Ascending aorta (tissue), 2 donors: Measurements from ENCODE around the gene SNRPB2. TPM values are rescaled to one million over a fixed set of nuclear protein-coding genes. Genes with fewer than 3 reads are reported as not detected.

Source experiments
- DNase-seq, 2 donors: peaks; one replicate each; pipeline ENCODE4 v3.0.0-alpha.2; 2019; ENCODE audit warnings: low spot score in 2 of 2
- H3K27ac ChIP-seq, 2 donors: fragments of 200-600 bp; sonication (generic); one replicate each; pipeline ENCODE4 v1.5.1; 2016 to 2017; ENCODE audit warnings: mild to moderate bottlenecking in 1 of 2
- H3K27me3 ChIP-seq: fragments of 200-600 bp; sonication (generic); one replicate; pipeline ENCODE4 v1.5.1; 2017
- H3K36me3 ChIP-seq, 2 donors: fragments of 200-600 bp; sonication (generic); one replicate each; pipeline ENCODE4 v1.5.1; 2016
- H3K4me1 ChIP-seq, 2 donors: fragments of 200-600 bp; sonication (generic); one replicate each; pipeline ENCODE4 v1.5.1; 2016 to 2017; ENCODE audit warnings: mild to moderate bottlenecking in 1 of 2
- H3K4me3 ChIP-seq, 2 donors: fragments of 200-600 bp; sonication (generic); one replicate each; pipeline ENCODE4 v1.5.1; 2016 to 2017; ENCODE audit warnings: mild to moderate bottlenecking in 1 of 2
- H3K9me3 ChIP-seq, 2 donors: fragments of 200-600 bp; sonication (generic); one replicate each; pipeline ENCODE4 v1.5.1; 2016
- CTCF ChIP-seq, 3 experiments: fragments of 200-600 bp in 2 of 3; fragments of 450-650 bp in 1 of 3; sonication (generic) in 2 of 3; IDR thresholded peaks; one replicate each; pipeline ENCODE4 v1.5.1; 2016 to 2019; ENCODE audit warnings: antibody characterized with exemption in 3 of 3, mild to moderate bottlenecking in 1 of 3, moderate library complexity in 1 of 3
- intact Hi-C: fragments of 100-400 bp; cut with DNase I; formaldehyde crosslinking; loops from one replicate; pipeline ENCODE4 v1.15.1; 2023
- total RNA-seq: library from RNA; depleted of rRNA; stranded (reverse); fragments of >200 nt; gene quantifications from one replicate; pipeline ENCODE4 v1.1.0, GENCODE V29; 2016

Gene SNRPB2
- total RNA-seq, 1 donor from 2014 or later: 3.4 TPM

GRCh38 chr20:16748308-16748900 is 18.6 kb downstream of the SNRPB2 start, which contains the start of gene OTOR:
Gene OTOR, plus strand, starts transcription at chr20:16748358. Its CDS starts 44 bp downstream, at chr20:16748402.
- no peak within 1 kb of the TSS for H3K27ac ChIP-seq
- H3K27me3 ChIP-seq: no peaks in the 10 kb centered on the region
- intact Hi-C loops: no loop called here
- DNase-seq: no peak
- no peaks in the 10 kb centered on the region for H3K4me1 ChIP-seq
- no peaks in the 10 kb centered on the region for H3K9me3 ChIP-seq
- no peaks in the 10 kb centered on the region for H3K36me3 ChIP-seq
- no peak for TF ChIP-seq CTCF (IDR thresholded peaks at IDR 0.05)
- no peak within 1 kb of the TSS for H3K4me3 ChIP-seq

GRCh38 chr20:16749573-16749972 is 19.7 kb downstream of the SNRPB2 start:
- Histone ChIP-seq H3K27me3 (no peaks in the 10 kb centered on the region), H3K4me3 (no peak overlapping the region), H3K4me1 (no peaks in the 10 kb centered on the region), H3K36me3 (no peaks in the 10 kb centered on the region), H3K9me3 (no peaks in the 10 kb centered on the region), H3K27ac (no peak overlapping the region)
- intact Hi-C loops: no loop called here
- no peak for DNase-seq
- no peak for TF ChIP-seq CTCF (IDR thresholded peaks at IDR 0.05)

- Histone ChIP-seq H3K27me3 (no peaks in the 10 kb centered on the region), H3K27ac (no peak overlapping the region), H3K9me3 (no peaks in the 10 kb centered on the region), H3K36me3 (no peaks in the 10 kb centered on the region), H3K4me3 (no peak overlapping the region), H3K4me1 (no peaks in the 10 kb centered on the region)
- no peak for DNase-seq
- TF ChIP-seq CTCF (IDR thresholded peaks at IDR 0.05): no peak
- intact Hi-C loops: no loop called here
Observed at GRCh38 chr20:16752082-16752481, 22.3 kb downstream of the SNRPB2 start.

GRCh38 chr20:16752901-16753300 is 23.1 kb downstream of the SNRPB2 start:
- intact Hi-C loops: no loop called here
- Histone ChIP-seq H3K36me3 (no peaks in the 10 kb centered on the region), H3K4me3 (no peak overlapping the region), H3K4me1 (no peaks in the 10 kb centered on the region), H3K9me3 (no peaks in the 10 kb centered on the region), H3K27me3 (no peaks in the 10 kb centered on the region), H3K27ac (no peak overlapping the region)
- no peak for TF ChIP-seq CTCF (IDR thresholded peaks at IDR 0.05)
- no peak for DNase-seq

GRCh38 chr20:16758454-16759180 is 28.8 kb downstream of the SNRPB2 start:
- no peak for DNase-seq
- Histone ChIP-seq H3K9me3 (no peaks in the 10 kb centered on the region), H3K4me3 (no peak overlapping the region), H3K27ac (no peak overlapping the region), H3K36me3 (no peaks in the 10 kb centered on the region), H3K27me3 (no peaks in the 10 kb centered on the region), H3K4me1 (no peaks in the 10 kb centered on the region)
- intact Hi-C loops: no loop called here
- no peak for TF ChIP-seq CTCF (IDR thresholded peaks at IDR 0.05)
